Posterior vena cava (tissue), 2 donors: ENCODE results near the gene HMGB1. TPM values are rescaled to one million over a fixed set of nuclear protein-coding genes. Genes with fewer than 3 reads are reported as not detected.

Source experiments
- DNase-seq: peaks from one replicate; pipeline ENCODE4 v3.0.0-alpha.2; 2020; ENCODE audit warnings: low spot score
- intact Hi-C, 2 donors: fragments of 100-400 bp; cut with DNase I; formaldehyde crosslinking; loops; one replicate each; pipeline versions ENCODE4 v1.14.1 to v1.14.2; 2022 to 2023
- total RNA-seq, 2 donors: library from RNA; stranded (reverse); fragmentation: NEBNext Ultra II Directional; extraction: Animal tissue kit (Norgen Biotek cat#: 25700); gene quantifications; one replicate each; pipeline ENCODE4 v1.2.1, GENCODE V29; 2021
- donor health status: DM: yes; HTN: yes; CAD: no.
- donor health status: DM: yes; HTN: yes; CAD: no.

HMGB1 gene
- total RNA-seq, 2 donors from 2014 or later = 241 to 254 TPM

DNA sequence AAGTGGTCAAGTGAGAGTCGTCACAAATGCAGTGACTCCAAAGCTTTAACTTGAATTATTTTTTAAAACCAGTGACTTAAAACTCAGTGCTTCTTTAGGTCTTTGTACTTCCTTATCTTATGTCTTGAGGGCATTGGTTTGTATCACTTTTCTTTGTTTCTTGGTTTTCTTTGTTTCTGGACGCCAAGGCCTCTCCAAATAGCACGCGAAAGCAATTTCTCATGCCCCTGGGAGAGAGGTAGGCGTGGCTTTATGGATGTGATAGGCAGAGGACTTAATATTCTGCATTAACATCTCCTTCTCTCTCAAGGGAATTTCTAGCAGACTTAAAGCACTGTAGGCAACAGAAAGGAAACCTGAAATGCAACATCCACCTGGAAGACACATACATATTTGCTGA lies 22.8 kb downstream of the HMGB1 start:
- intact Hi-C loops = no loop called here
- DNase-seq = no peak

DNA sequence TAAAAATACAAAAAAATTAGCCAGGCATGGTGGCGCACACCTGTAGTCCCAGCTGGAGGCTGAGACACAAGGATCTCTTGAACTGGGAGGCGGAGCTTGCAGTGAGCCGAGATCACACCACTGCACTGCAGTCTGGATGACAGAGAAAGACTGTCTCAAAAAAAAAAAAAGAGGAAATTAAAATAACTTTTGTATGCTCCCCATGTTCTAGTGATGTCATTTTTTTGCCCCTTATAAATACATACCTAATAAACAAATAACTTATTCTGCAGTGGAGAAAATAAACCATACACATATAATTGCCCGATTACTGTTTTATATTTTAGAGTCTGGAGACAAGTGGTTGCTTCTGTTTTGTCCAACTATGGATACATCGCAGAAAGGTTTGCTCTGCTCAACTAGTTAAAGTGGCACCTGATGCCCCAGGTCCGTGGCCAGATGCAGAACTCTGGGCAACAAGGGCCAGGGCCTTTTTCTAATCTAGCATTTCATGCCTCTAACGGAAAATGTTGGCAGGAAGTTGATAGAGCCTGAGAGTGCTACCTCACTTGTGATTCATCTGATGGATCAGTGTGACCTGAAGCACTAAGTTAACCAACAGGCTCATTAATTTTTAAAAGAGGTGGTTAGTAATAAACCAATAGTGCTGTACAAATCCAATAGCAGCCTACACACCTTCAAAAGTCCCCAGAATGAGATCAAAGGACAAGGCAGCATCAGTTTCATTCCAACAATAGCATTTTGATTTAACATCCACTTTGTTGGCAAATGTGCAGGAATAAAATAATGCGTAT lies 24.6 kb downstream of the HMGB1 start:
- intact Hi-C loops = no loop called here
- DNase-seq = no peak

DNA sequence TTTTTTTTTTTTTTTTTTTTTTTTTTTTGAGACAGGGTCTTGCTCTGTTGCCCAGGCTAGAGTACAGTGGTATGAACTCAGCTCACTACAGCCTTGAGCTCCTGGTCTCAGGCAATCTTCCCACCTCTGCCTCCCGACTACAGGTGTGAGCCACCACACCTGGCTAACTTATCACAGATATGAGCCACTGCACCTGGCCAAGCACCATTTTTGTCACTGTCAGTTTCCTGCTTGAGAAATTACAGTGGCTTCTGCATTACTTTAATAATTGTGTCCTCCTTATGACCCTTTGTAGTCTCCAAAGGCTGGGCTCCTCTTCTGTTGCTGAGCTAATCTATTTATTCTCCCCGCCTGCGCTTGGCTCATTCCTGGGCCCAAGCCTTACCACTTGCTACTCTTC lies 27.4 kb downstream of the HMGB1 start:
- intact Hi-C loops = loop anchor here in 1 of 2 donors (10.0 kb wide), 1 partner anchor 843 kb away; the partner anchor contains the start of gene SLC7A1
- no peak for DNase-seq

DNA sequence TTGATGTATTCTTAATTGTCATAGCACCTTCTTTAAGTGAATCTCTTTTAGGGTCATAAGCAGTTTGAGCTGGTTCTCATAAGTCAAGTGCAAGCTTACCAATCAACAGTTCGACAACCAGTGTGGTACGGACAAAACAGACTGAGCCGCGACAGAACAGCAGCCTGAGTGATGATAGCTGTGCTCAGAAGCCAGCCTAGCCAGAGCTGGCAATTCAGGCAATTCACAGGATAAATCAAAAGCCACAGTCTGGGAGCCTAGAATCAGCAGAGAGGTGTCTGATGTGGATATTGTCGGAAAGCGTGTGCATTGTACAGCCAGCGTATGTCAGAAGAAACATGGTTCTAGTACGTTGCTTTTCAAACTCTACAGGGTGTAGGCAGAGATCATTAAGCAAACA lies 28.6 kb downstream of the HMGB1 start:
- no peak for DNase-seq
- intact Hi-C loops = loop anchor here in 1 of 2 donors (10.0 kb wide), 1 partner anchor 842 kb away; the partner anchor contains the start of gene SLC7A1

DNA sequence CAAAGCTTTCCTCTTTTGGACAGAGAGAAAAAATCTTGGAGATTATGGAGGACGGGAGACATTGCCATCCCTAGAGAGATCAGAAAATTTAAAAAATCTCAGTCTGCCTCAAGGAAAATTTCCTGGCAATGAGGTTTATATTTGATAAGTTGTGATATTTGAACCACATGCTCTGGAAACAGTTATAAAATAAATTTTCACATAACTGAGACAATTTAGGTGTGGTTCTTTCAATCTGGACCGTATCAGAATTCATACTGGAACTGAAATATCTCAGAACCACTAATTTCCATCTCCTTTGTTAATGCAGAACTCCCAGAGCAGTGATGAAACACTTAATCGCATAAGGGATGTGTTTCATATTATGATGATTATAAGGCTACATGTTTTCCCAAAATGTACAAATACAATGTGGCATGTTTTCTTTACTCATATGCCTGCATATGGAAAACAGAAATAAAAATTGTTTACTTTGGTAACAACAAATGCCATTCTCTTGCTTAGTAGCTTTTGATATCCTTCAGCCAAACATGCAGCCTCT lies 29.8 kb downstream of the HMGB1 start:
- DNase-seq = no peak
- intact Hi-C loops = loop anchor here in 1 of 2 donors (10.0 kb wide), 1 partner anchor 841 kb away; the partner anchor contains the start of gene SLC7A1

DNA sequence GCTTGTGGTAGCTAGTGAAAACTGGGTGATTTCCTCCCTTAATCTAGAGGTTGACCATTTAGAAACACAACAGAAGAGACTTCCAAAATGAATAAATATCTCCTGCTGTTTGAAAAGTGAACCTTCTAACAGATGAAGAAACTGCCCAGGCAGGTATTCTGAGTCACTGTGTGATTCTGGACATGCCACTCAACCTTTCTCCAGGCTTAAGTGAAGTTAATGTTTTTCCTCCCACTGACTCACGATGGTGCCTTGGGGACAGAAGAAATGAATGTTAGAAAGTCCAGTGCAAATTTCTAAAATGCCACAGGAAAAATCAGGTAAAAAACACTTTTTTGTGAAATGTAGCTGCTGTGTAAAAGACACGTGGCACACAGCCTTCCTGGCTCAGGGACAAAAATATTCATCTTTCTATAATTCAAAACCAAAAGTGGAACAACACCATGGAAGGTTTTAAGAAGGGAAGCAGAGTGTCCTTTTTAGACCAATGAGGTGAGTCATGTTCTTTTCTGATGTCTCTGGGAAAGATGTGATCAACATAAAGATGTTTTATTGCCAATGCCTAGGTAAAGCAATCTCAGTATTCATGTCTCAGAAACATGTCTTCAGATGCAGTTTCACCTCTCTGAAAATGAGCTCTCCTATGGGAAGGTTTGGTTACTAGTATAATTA lies 34.3 kb downstream of the HMGB1 start:
- no peak for DNase-seq
- intact Hi-C loops = loop anchor here in 1 of 2 donors (10.0 kb wide), 1 partner anchor 837 kb away; the partner anchor contains the start of gene SLC7A1

DNA sequence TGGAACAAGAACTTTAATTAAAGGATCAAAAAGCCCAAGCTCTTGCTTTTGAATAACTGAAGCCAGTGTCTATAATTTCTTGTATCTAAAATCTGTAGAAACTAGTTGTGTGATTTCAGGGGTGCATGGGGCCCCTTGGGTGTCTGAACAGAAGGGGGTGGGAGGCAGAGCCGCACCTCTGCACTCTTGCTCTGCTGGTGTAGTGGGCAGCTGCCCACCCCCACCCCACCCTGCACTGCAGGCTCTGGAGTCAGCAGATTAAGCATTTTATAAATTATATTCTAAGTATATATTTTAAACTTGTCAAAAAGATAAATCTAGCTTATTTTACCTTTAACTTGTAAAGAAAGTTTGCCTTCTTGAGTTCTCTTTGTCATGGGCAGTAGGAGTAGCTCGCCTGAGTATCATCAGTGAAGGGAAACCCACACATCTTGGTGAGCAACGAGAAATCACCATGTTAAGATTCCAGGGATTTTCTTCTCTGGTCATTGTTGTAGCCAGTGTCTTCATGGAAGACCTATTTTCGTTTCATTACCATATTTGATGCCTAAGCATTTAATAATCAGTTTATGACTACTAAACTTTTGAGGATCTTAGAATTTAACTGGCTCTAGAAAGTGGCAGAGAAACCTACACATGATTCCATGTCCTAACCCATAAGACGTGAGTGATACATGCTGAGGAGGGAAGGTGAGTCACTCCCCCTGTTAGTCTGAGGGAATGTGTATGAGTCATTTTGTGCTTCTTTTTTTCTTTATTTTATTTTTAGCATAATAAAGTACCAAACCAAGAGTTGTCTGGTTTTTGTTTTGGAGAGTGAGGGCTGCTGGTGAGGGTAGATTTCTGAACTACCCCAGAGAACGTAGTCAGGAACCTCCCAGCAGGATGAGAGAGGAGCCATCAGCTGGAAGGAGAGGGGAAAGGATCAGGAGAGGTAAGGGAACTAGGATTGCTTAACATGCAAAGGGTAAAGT lies 35.7 kb downstream of the HMGB1 start:
- intact Hi-C loops = loop anchor here in 1 of 2 donors (10.0 kb wide), 1 partner anchor 835 kb away; the partner anchor contains the start of gene SLC7A1
- DNase-seq = no peak

DNA sequence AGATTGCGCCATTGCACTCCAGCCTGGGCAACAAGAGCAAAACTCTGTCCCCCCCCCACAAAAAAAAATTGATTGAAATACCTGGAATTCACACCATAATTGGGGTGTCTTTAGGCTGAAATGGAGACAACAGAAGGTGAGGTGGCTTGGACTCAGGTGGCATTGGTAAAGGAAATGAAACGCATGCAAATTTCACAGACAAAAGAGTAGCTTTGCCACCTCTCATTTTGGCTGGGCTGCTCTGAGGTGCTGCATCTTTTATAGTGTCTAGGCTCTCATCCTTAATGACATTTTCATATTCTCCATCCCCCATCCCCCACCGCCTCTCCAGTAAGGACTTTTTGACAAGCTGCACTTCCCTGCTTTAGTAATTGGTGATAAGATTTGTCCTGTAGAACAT lies 36.5 kb downstream of the HMGB1 start:
- intact Hi-C loops = no loop called here
- no peak for DNase-seq

DNA sequence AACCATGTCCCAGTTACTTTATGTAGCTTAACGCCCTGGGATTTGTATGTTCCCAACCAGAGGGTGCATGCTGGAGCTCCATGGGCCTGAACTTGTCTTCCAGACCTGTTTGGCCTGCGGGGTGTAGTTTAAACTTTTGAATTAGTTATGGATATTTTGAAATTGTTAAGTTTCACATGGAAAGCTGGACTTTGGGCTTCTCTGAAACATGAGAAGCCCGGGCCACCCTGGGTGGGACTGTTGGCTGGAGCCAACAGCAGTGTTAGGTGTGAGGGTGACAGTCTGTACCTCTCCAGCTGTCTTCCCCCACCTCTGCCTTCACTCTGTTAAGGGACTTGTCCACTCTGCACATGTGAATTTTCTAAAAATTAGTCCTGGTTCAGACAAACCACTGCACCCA lies 41.8 kb downstream of the HMGB1 start:
- DNase-seq = no peak
- intact Hi-C loops = no loop called here

DNA sequence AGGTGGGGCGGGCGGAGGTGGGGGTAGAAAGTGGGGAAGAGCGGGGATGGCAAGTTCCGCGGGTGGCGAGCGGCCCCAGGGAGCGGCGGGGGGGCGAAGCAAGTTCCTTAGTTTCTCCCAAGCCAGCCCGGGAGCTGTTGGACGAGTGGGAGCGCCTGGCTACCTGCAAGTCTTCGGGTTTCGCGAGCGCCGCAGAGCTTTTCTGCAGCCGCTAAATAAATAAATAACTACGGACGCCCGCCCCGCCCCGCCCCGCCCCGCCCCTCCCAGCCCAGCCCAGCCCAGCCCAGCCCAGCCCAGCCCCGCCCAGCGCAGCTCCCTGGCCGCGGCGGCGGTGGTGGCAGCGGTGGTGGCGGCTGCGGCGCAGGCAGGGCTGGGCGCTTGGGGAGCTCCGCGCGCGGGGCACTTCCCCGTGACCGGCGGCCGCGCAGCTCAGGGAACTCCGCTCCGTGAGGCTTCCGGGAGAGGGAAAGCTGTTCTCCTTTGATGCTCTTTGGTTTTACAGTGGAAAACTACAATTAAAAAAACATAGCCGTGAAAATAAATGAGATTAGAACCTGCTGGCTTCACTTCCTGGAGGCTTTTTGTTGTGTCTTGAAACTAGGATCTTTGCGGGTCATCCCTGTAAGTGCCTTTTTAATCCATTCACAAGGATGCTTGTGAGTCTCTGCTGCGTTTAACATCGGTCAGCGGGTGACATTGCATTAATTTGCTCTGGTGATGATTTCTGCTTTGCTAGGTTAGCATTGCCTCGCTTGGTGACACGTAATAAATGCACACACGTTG lies 43.5 kb downstream of the HMGB1 start, which contains the start of gene UBE2L5:
TSS of gene UBE2L5 (plus strand) at position 440 of the 786 bp plus-strand sequence. CDS start 5,498 bp downstream, outside the sequence.
- intact Hi-C loops = no loop called here
- DNase-seq = peak; percentile 93

DNA sequence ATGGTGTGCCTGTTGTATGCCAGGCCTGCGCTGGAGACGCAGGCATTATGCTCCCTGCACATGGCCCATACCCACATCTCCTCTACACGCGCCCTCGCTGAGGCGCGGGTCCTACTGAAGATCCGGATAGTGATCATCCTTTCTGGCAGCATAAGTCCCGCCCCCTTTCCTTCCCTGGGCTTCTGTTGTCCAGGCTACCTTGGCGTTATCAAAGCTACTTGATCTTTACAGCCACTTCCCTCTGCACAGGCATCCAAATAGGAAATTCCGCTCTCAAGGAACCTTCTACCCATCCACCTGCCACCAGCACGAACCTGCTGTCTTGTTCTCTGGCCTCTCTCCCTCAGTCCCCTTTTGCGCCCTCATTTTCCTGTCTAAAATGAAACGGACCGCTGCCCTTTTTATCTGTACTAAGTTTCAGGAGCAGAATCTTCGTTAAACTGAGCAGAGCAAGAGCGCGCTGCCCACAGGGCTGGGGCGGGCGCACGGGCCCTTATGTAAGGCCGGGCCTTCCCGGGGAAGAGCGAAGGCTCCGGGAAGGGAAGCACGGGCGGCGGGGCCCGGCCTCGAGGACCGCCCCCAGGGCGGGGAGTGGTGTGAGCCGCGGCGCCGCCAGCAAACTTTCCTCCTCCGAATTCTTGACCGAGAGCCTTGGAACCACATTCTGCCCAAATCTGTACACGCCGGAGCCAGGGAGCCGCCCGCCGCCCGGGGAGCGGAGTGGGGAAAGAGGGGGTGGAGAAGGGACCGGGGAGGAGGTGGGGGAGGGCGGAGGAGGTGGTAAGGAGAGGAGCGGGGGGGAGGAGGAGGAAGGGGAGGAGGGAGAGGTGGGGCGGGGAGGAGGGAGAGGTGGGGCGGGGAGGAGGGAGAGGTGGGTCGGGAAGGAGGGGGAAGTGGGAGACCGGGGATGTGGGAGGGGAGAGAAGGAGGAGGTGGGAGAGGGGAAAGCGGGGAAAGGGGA lies 44.4 kb downstream of the HMGB1 start:
- DNase-seq = peak; percentile 97
- intact Hi-C loops = no loop called here

DNA sequence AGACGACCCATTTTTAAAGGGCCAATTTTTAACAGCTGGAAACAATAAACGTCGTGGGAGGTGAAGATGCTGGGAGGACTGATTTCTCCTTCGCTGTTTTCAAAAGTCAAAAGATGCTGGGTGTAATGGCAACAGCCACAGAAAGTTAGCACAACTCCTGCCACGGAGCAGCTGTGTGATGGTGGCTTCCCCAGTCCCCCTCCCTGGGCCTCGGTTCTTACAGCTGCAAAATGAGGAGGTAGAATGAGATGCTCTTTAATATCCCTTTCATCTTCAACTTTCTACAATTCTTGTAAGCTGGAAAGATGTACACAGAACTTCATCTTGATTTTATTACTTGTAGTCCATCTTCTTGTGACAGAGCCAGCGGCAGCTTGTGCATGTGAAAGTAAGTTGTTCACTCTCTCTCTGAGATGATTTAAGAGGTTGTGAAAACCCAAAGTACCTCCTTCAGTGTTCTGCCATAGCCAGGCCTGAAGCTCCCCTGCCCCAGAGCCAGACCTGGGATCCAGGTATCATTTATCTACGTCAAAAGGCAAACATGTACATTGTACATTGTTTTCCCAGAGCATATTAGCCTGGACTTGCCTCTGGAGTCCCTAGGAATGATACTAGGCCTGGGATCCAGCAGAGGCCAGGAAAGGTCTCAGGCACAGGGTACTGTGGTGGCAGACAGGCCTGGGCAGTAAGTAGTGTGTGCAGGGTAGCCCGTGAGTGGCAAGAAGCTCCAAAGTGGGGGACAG lies 46.8 kb downstream of the HMGB1 start:
- DNase-seq = no peak

DNA sequence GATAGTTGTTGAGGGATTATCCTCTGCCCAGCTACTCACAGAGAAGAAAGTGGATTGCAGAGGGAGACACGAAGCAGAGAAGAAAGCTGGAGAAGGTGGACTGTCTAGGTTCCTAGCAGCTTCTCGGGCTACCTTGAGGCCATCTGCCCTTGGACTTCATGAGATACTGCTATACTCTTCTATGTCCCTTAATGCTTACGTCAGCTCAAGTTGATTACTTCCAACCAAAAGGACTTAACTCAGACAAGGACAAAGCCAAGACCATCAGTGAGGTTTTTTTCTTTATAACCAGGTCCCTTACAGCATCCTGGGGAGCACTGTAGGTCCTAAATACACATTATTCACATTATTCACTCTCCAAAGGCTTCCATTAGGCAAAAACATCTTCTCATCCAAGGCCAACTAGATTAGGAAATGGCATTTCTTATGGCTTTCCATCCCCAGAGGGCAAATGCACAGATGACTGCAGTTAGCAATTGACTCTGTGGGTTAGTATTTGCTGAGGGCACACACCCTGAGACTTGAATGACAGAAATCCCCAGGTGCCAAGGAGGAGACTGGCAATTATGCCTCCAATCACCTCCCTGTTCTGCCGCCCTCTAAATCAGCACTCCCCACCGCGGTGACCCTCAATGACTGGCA lies 47.5 kb downstream of the HMGB1 start:
- no peak for DNase-seq
- intact Hi-C loops = no loop called here

More for the DNA sequence above, 46.8 kb downstream of the HMGB1 start:
- intact Hi-C loops = no loop called here

DNA sequence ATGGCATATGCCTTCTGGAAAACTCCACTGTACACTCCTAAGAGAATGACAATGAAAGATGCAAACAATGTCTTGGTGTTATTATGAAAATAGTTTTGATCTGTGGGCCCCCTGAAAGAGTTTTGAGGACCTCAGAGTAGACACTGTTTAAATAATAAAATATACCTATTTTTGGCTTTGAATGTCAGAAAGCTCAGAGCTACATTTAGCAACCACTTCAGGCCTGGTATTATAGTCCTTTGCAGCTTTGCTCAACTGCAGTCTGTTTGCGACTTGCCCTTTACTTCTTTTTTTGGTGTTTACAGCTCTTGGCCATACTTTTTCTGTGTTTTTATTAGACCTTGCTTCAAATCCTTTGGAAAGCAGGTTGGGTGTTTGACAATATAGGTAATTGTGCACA lies 49.3 kb downstream of the HMGB1 start:
- intact Hi-C loops = no loop called here
- no peak for DNase-seq

DNA sequence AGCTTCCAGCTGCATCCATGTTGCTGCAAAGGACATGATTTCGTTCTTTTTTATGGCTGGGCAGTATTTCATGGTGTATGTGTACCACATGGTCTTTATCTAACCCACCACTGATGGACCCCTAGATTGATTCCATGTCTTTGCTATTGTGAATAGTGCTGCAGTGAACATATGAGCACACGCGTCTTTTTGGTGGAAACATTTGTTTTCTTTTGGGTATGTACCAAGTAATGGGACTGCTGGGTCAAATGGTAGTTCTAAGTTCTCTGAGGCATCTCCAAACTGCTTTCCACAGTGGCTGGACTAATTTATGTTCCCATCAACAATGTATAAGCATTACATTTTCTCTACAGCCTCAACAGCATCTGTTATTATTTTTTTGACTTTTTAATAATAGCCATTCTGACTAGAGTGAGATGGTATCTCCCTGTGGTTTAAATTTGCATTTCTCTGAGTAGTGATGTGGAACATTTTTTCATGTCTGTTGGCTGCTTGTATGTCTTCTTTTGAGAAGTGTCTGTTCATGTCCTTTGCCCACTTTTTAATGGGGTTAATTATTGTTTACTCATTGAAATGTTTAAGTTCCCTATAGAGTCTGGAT lies 50.2 kb downstream of the HMGB1 start:
- intact Hi-C loops = no loop called here
- no peak for DNase-seq

DNA sequence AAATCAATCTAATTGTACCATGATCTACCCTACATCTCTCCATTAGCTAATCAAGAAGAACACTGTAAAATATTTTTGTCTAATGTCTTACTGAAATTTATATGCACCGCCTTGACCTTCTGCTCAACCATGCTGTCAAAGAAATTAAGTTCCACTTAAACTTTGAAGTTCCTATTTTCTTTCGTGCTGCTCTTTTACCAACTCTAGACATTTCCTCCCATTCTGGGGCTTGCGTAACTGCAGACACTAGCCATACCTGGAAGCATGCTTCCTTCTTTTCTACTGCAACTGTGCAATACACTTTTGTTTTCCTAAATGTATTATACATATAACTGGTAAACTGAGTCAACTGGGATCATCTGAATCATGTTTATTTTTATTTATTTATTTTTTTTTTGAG lies 51.9 kb downstream of the HMGB1 start:
- no peak for DNase-seq
- intact Hi-C loops = no loop called here
